Activated CD4-positive, alpha-beta T cell treated with anti-CD3 and anti-CD28 coated beads for 1 hour (primary cell): ENCODE measurements around the gene ZBTB7B.
A peak's percentile ranks its signal among the peaks of the same experiment; 100 is the strongest.
"Not testable (repeated sequence)": the region's sequence is repeated elsewhere in the genome, so short reads cannot be mapped to it uniquely, and the experiment has no call there.

Experiments used
- DNase-seq: peaks from one replicate; pipeline ENCODE4 v3.0.0-alpha.2; 2020

The ZBTB7B gene

DNA sequence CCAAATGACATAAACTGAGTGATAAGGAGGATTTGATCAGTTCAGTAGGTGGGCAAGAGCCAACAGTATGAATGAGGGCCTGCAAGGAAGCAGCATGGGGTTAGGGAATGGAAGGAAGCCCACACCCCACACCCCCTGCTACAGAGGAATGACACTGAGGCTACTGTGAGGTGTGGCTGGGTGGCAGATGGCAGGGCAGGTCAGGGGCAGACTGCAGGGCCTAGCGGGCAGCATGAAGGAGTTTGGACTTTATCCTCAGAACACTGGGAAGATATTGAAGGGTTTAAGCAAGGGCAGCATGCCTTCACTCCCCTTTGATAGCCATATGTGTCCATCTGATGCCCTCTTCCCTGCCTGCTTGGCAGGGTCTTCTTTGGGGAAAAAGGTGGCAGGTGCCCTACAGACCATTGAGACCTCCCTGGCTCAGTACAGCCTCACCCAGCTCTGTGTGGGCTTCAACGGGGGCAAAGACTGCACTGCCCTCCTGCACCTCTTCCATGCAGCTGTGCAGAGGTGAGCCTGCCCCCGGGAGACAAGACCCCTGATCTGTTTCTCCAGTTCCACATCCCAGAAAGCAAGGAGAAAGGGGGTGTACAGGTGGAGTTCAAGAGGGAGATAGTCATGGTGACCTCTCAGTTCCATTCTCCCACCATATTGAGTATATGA, 13.3 kb upstream of the ZBTB7B start:
- DNase-seq = no peak

DNA sequence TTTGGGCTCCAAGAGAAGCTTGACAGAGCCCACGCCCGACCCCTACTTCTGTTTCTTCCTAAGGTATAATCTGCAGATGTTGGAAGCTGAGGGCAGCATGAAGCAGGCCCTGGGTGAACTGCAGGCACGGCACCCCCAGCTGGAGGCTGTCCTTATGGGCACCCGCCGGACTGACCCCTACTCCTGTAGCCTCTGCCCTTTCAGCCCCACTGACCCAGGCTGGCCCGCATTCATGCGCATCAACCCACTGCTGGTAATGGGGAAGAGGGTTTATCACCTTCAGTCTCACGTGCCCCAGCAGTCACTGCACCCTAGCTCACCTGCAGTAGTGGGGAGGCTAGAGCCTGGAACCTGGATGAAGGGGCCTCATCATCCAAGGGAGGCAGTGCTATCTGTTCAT, 12.3 kb upstream of the ZBTB7B start:
- no peak for DNase-seq

DNA sequence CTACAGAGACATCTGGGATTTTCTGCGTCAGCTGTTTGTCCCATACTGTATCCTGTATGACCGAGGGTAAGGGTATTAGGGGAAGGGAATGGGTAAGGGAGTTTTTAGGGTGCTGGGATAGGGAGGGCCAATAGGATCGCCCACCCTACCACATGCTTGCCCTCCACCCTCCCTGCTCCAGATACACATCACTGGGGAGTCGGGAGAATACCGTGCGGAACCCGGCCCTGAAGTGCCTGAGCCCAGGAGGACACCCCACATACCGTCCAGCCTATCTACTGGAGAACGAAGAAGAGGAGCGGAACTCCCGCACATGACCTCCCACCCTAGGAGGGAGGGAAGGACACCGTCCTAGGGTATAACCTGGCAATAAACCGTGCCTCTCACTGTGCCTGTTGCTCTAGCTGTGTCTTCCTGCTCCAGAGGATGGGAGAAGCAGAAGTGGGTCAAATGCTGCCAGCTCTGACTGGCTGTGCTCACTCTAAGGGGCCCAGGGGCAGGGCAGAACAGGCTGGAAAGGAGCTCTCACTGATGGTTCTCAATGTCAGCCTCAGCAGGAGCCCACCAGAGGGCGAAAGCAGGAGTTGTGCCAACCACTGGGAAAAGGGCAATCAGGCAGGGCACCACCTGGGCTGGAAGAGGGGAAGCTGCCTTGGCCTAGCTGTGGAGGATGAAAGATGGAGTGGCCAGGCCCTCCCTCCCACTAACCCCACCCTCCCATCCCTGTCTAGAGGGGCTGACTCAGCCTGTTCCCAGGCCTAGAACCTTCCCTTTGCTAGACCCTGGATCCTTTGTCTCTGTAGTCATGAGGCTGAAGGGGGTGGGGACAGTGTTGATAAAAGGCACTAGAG, 9.7 kb upstream of the ZBTB7B start:
- DNase-seq = no peak

DNA sequence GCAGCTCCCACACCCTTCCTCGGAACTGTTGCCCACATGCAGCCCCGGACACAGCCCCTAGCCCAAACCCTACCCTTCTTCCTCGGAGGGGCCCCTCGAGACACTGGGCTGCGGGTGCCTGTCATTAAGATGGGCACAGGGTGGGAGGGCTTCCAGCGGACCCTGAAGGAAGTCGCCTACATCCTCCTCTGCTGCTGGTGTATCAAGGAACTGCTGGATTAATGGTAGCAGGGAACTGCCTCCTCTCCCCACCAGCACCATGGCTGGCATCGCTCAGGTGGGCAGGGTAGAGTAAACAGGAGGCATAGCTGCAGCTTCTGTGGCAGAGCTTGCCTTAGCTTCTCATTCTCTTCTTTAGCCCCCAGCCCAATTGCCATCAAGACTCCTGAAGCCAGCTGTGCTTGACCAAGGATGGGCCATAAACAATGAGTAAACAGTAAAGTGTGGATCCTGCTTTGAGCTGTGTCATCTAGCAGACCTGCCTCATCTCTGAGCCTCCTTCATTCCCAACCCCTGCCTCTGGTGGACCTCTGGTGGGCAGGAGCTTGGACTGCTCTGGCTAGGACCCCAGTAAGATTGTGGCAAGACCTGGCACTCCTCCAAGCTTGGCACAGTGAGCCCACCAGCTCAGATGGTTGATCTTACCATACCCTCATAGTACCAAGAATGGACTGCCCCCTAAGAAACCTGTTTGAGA, 8.9 kb upstream of the ZBTB7B start, which contains the start of gene LENEP:
TSS of gene LENEP (plus strand) at position 15 of the 697 bp plus-strand sequence. CDS start at position 37, 22 bp downstream.
- DNase-seq = no peak

DNA sequence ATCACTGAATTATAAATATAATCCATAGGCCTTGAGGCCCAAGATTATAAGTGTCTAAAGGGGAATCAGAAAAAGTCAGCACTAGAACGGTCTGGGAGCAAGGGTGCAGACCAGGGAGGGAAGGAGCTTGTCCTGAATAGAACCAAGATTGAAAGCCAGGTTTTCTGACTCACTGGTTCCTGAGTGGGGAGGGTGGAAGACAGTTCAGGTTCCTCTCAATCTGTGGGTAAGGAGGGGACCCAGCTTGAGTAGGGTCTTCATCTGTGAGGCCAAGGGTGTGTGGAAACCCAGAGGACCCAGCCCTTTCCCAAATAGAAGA, 8.4 kb upstream of the ZBTB7B start:
- no peak for DNase-seq

DNA sequence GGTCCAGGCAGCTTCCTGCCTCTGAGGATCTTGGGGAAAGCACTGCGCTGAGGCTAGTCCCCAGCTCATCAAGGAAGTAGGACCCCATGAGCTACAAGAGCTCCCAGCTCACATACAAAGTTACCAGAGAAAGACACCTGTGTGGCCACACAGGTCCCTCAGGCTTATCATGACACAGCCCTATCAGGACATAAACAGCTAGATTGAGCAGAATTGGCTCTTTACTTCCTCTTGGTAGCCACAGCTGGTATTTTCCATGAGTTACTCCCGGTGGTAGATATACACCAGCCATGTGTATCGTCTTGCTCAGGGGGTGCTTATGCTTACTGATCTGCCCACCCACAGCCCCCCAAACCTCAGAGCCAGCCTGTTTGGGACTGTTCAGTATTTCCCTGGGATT, 8.0 kb upstream of the ZBTB7B start:
- no peak for DNase-seq

DNA sequence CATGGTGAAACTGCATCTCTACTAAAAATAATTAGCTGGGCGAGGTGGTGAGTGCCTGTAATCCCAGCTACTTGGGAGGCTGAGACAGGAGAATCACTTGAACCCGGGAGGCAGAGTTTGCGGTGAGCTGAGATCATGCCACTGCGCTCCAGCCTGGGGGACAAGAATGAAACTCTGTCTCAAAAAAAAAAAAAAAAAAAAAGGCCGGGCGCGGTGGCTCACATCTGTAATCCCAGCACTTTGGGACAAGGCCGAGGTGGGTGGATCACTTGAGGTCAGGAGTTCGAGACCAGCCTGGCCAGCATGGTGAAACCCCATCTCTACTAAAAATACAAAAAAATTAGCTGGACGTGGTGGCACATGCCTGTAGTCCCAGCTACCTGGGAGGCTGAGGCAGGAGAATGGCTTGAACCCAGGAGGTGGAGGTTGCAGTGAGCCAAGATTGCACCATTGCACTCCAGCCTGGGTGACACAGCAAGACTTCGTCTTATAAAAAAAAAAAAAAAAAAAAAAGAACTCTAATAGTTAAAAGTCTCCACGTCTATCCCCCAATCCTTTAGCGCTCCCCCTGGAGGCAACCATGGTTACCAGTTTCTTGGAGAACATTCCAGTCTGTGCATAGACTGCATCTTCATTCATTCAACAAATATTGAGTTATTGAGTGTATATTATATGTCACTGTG, 7.2 kb upstream of the ZBTB7B start:
- DNase-seq = not testable (repeated sequence)

DNA sequence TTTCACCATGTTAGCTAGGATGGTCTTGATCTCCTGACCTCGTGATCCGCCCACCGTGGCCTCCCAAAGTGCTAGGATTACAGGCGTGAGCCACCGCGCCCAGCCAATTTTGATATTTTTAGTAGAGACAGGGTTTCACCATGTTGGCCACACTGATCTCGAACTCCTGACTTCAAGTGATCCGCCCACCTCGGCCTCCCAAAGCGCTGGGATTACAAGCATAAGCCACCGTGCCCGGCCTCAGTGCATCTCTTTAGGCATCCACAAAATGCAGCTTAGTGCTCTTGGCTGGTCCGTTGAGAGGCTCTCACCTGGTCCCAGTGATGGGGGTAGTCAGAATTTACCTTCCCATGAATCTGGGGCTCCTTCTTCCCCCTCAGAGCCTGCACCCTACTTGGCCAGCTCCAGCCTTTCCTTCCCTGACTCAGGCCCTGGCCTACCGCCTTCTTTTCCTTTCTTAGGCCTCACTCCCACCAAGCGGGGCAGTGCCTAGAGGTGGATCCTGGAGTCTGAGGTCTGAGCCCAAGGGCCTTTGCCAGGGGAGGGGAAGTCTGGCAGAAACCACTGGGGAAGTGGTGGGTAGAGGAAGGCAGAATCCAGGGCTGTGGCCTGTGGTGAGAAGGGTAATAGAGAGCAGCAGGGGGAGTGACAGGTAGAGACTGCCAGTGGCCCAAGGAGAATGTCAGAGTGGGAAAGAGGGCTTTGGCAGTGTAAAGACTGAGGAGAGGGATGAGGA, 5.5 kb upstream of the ZBTB7B start:
- DNase-seq = no peak

DNA sequence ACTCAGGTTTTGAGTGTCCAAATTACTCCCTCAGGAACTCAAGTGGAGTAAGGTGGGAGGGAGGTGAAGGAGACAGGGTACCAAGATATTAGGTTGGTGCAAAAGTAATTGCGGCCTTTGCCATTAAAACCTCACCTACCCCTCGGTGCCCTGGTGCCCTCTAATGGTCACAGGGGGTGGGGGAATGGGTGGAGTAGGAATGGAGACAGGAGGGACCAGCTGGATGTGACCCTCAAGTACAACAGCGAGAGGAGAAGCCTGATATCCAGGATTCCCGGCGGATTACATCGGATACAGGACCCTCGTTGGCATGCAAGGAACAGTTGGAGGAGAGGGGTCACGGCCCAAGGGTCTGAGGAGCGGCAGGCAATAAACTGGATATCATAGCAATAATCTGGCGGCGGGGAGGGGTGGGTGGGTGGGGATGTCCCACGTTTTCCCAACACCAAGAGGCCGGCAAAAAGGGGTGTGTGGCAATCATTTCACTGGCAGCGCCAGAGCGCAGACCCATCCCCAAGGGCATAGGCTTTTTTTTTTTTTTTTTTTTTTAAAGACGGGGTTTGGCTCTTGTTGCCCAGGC, 4.3 kb upstream of the ZBTB7B start:
- no peak for DNase-seq

DNA sequence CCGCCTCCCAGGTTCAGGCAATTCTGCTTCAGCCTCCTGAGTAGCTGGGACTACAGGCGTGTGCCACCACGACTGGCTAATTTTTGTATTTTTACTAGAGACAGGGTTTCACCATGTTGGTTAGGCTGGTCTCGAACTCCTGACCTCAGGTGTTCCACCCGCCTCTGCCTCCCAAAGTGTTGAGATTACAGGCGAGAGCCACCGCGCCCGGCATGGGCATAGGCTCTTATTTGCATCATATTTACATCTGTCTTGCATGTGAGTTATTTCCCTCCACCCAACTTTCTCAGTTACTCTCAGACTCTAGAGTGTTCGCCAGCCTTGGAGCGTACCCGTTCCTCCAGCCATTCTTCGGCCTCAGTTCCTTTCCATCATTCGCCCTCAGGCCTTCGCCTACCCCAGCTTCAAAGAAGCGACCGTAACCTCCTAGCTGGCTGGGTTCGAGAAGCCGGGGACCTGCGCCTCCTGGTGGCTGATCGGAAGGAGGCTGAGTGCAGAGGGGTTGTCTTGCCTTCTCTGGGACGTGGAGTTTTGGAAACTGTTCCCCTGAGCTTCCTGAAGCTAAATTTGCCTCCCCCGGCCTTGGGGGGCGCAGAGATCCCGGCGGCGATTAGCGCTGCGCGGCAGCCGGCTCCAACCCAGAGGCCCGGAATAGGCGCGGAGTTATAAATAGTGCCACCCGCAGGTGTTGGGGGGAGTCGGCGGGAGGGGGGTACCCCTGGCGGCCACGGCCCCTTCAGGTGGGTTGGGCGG, 3.6 kb upstream of the ZBTB7B start:
- DNase-seq = peak; percentile 58

DNA sequence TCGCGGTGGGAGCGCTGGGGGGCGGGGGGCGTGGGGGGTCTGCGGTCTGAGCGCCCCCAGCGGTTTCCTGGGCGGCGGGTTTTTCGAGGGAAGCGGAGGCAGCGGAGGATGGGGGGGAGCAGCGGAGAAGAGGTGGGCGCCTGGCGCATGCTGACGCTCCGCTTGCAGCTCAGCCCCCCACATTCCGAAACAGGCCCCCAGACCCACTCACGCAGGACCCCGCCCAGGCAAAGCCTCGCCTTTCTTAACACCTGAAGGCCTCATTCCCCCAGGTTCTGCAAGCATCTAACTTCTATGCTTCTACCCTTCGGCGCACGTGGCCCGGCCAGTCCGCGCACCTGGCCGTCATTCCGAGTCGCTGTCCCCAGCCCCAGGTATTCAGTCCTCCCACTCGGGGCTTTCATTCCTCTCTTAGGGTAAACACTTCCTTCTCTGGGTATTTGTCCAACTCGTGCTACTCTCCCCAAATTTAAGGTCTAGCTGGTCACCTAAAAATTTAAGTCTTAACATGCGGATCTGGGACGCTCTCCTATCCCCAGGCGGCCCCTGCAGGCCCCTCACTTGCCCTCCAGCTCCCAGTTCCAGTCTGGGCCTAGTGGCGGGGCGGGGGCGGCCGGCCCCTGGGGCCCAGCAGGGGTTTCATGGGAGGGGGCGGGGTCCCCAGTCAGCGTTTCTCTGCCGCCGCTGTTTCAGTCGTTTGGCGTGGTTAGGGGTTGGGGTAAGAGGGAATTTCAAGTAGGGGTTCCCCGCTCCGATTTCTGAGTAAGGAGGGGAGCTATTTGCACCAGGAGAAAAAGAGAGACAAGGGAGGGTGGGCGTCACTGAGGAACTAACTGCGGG, 2.8 kb upstream of the ZBTB7B start:
- DNase-seq = no peak

DNA sequence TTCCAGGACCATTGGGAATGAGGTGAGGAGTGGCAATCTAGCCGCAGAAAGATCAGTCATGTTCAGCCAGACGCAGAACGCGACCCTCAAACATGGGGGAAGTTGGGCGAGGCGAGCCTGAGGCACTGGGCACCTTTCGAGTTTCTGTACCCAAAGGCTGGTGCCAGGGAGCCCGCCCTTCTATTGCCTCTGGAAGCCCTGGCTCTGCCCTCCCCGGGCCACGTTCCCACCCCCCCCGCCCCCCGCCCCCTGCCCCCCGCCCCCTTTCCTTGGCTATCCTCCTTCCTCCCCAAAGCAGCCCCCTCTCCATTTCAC, 2.2 kb upstream of the ZBTB7B start:
- DNase-seq = no peak

DNA sequence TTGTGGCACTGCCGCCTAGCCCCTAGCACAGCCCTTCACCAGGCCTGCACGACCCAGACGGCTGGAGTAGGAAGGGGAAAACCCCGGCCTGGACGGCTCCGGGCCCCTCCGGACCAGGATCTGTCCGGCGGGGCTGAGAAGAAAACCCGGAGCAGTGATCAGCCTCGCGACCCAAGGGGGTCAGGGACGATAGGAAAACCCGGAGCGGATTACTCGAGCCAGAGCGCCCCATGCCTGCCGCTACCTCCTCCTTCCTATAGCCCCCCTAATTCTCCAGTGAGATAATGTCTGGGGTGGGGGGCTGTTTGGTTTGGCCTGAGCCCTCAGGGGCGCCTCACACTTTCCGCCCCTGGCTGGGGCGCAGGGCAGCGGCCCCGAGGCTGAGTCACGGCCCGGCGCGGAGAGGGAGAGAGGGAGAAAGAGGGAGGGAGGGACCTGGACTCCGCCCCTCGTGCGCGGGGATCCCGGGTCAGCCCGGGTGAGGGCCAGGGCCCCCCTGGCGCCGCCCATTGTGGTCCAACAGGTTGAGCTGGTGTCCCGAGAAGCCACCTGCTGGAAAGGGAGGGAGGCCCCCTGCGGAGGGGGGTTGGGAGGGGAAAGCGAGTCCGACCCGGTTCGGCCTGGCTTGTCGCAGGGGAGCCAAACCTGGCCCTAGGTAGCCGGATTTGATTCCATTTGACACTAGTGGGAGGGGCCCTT, 1.7 kb upstream of the ZBTB7B start:
- DNase-seq = peak; percentile 69

DNA sequence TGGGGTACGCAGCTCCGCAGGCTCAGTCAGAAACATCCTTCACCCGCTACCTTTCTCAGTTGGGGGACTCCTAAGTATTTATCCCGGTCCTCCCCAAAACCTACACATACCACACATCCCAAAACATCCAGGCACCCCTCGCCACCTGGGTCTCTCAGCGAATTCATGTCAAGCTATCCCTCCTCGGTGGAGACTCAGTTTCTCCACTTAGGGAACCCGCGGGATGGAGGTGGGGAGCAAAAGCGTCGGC, 1.3 kb upstream of the ZBTB7B start:
- DNase-seq = no peak

DNA sequence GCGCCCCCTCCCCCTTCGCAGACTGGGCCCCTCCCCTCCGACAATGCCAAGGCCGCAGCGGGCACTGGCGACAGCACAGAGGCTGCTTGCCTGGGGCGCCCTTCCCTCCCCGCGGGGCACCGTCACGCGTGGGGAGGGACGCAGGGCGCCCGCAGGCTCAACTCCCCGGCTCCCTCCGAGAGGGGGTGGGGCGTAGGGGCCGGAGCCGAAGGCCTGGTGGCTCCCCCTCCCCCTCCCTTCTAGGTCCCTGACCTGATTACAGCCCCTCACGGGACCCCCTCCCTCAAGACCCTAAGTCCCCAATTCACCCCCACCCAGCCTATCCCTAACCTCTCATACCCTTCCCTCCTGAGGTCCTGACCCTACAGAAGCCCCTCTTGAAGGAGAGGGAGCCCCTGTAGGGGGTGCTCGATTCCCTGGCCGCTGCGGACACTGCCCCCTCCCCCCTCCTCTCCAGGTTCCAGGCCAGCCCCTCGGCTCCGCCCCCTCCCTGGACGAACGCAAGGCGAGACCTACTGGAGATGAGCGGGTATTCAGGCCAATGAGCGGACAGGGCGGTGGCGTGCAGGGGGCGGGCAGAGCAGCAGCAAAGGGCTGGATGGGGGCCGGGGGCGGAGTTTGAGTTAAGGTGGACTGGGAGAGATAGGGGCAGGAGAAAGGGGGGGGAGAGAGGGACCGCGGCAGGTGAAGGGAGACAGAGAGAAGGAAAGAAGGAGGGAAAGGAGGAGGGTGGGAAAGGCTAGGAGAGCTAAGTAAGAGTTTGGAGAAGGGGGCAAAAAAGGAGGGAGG, 733 bp upstream of the ZBTB7B start:
- DNase-seq = peak; percentile 94

DNA sequence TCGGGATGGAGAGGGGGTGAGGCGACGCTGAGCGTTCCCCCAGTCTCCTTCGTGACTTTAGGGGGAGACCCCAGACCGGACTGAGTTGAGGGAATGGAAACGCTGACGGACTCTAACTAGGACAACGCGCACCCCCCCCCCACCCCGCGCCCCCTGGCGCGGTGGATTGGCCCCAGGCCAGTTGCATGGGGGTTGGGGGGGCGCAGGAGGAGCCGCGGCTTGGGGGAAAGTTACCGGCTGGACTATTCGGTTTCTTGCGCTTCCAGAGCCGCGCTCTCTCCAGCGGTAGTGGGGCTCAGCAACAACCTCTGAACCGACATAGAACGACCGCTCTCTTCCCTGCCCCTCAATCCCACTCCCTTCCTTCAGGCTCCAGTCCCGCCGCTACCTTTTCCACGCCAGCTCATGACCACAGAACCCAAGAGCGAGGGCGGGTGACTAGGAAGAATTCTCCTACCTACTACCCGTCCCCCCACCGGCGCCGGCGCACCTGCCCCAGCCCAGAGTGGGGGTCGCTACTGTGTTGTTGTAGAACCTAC, 694 bp downstream of the ZBTB7B start:
- DNase-seq = no peak

DNA sequence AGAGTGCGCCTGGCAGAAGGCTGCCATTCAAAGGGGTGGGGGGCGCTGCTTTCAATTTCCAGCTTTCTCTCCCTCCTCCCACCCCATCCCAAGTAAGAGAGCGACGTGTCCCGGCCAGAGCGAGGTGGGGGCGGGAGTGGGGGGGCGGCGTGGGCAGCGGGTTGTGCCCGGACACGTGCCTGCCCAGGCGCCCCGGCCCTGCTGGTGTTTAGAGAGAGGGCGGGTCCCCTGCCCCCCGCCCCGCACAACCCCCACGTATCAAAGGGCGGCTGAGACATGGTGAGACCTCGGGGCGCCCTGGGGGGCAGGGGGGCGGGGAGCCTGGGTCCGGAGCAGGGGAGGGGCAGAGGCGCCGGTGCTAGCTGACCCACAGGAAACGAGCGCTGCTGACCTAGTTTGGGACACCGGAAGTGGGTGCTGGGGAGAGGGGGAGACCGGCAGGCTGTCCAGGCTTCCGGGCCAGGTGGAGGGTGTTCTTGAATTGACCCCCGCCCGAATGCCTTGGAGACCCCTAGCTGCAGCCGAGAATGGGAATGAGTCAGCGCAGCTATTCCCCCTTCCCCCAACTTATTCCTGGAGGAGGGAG, 1.3 kb downstream of the ZBTB7B start:
- DNase-seq = no peak

DNA sequence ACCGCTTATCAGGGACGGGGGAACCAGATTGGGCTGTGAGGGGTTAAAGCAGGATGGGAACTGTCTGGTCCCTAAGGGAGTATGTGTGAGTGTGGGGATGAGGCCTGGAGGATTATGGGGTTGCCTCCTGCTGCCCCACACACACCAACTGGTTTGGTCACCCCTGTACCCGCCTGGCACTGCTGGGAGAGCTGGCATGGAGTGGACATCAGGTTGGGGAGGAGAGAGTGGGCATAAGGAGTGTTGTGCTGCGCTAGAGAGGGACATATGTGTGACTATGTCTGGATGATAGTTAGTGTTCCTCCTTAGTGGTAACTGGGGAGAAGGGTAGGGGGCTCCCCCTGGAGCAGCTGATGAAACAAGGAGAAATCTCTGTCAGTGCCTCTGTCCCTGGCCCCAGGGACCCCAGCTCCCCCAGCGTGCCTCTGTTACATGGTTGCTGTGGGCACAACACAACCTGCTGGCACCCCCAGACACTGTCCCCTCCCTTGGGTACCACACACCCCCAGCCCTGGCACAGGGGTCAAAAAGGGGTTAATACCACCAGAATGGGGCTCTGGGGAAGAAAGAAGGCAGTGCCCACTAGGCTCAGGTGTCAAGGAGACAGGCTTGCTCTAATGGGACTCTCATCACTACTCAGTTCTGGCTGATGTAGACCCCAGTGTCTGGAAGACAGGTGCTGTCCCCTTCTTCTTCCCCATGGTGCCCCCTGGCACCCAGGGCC, 1.9 kb downstream of the ZBTB7B start:
- no peak for DNase-seq
